Neuronal stem cell (in vitro differentiated cells): ENCODE measurements around the gene FOXJ3.

Experiments used
- DNase-seq: peaks from one replicate; pipeline ENCODE4 v3.0.0-alpha.2; 2013; ENCODE audit warnings: low spot score
- H2AFZ ChIP-seq: one replicate; pipeline ENCODE4 v1.6.1; 2013; ENCODE audit warnings: mild to moderate bottlenecking, low read length, inconsistent platforms
- H2AK5ac ChIP-seq: 2 replicates; pipeline ENCODE4 v1.6.1; 2013; ENCODE audit warnings: low read depth, mild to moderate bottlenecking, inconsistent platforms, low read length, moderate library complexity, mixed read lengths
- H2BK120ac ChIP-seq: 2 replicates; pipeline ENCODE4 v1.6.1; 2013; ENCODE audit warnings: low read depth, mild to moderate bottlenecking, inconsistent platforms, low read length, moderate library complexity, mixed read lengths
- H2BK12ac ChIP-seq: one replicate; pipeline ENCODE4 v1.6.1; 2013; ENCODE audit warnings: low read length, inconsistent platforms
- H2BK15ac ChIP-seq: 2 replicates; pipeline ENCODE4 v1.6.1; 2013; ENCODE audit warnings: mild to moderate bottlenecking, low read length, inconsistent platforms, mixed read lengths
- H2BK5ac ChIP-seq: one replicate; pipeline ENCODE4 v1.6.1; 2013; ENCODE audit warnings: inconsistent platforms, mild to moderate bottlenecking, low read length, moderate library complexity
- H3K14ac ChIP-seq: one replicate; pipeline ENCODE4 v1.6.1; 2013; ENCODE audit warnings: low read length, inconsistent platforms
- H3K18ac ChIP-seq: 2 replicates; pipeline ENCODE4 v1.6.1; 2013; ENCODE audit warnings: low read length, inconsistent platforms
- H3K23ac ChIP-seq: 2 replicates; pipeline ENCODE4 v1.6.1; 2013; ENCODE audit warnings: low read depth, mild to moderate bottlenecking, mixed read lengths, low read length, inconsistent platforms; ENCODE audit not compliant: poor library complexity
- H3K27ac ChIP-seq: replicated peaks from 3 replicates; pipeline ENCODE4 v1.5.1; 2013; ENCODE audit warnings: low read length, inconsistent platforms
- H3K27me3 ChIP-seq, 3 experiments: 2 replicates each; pipeline ENCODE4 v1.6.1; 2013; ENCODE audit warnings: low read length in 3 of 3, mild to moderate bottlenecking in 2 of 3, inconsistent platforms in 1 of 3, low read depth in 1 of 3, mixed read lengths in 1 of 3, moderate library complexity in 1 of 3; ENCODE audit not compliant: control insufficient read depth in 3 of 3, insufficient read depth in 3 of 3
- H3K36me3 ChIP-seq, 2 donors: replicated peaks in 1 of 2; 2 replicates each; pipeline ENCODE4 v1.6.1; 2013; ENCODE audit warnings: low read length in 2 of 2; ENCODE audit not compliant: control insufficient read depth in 2 of 2, insufficient read depth in 2 of 2
- H3K4ac ChIP-seq: 2 replicates; pipeline ENCODE4 v1.6.1; 2013; ENCODE audit warnings: inconsistent platforms, mild to moderate bottlenecking, low read length, moderate library complexity
- H3K4me1 ChIP-seq, 2 donors: 1 replicate in 1 of 2; 2 replicates in 1 of 2; pipeline ENCODE4 v1.6.1; 2013; ENCODE audit warnings: low read length in 2 of 2, low read depth in 1 of 2; ENCODE audit not compliant: control insufficient read depth in 2 of 2, insufficient read depth in 1 of 2
- H3K4me2 ChIP-seq: one replicate; pipeline ENCODE4 v1.6.1; 2013; ENCODE audit warnings: mild to moderate bottlenecking, low read length, inconsistent platforms; ENCODE audit not compliant: insufficient read depth, poor library complexity, severe bottlenecking
- H3K4me3 ChIP-seq, 2 donors: 2 replicates each; pipeline ENCODE4 v1.5.1; 2013; ENCODE audit warnings: low read length in 2 of 2, mild to moderate bottlenecking in 2 of 2, inconsistent platforms in 1 of 2, moderate library complexity in 1 of 2
- H3K79me1 ChIP-seq: one replicate; pipeline ENCODE4 v1.6.1; 2013; ENCODE audit warnings: low read depth, mild to moderate bottlenecking, inconsistent platforms, low read length, moderate library complexity
- H3K9ac ChIP-seq: one replicate; pipeline ENCODE4 v1.6.1; 2013; ENCODE audit warnings: mild to moderate bottlenecking, low read depth, low read length, inconsistent platforms; ENCODE audit not compliant: poor library complexity
- H3K9me3 ChIP-seq, 2 donors: replicated peaks in 1 of 2; 2 replicates each; pipeline versions ENCODE3 to v1.6.1; 2013; ENCODE audit warnings: low read length in 2 of 2, mild to moderate bottlenecking in 2 of 2, inconsistent platforms in 1 of 2, low read depth in 1 of 2, mixed read lengths in 1 of 2, moderate library complexity in 1 of 2; ENCODE audit not compliant: control insufficient read depth in 2 of 2, insufficient read depth in 1 of 2
- H4K8ac ChIP-seq: one replicate; pipeline ENCODE4 v1.6.1; 2013; ENCODE audit warnings: low read depth, mild to moderate bottlenecking, inconsistent platforms, low read length, moderate library complexity
- H4K91ac ChIP-seq: one replicate; pipeline ENCODE4 v1.6.1; 2013; ENCODE audit warnings: low read length, low read depth, mild to moderate bottlenecking, inconsistent platforms; ENCODE audit not compliant: poor library complexity
- WGBS, 2 donors: extraction: QIAGEN DNeasy Blood & Tissue Kit; methylation state at CpG; one replicate each; pipeline ENCODE4 v1.1.7; 2013; ENCODE audit warnings: missing lambda C conversion rate in 2 of 2, mixed read lengths in 1 of 2; ENCODE audit not compliant: insufficient read length in 2 of 2, insufficient replicate concordance in 1 of 2; ENCODE audit errors: extremely low coverage in 2 of 2; 5-methylcytosine and 5-hydroxymethylcytosine counted together

The FOXJ3 gene

GRCh38 chr1:42162181-42162580, 172.9 kb downstream of the FOXJ3 start:
- no peak overlapping the region for H3K27ac ChIP-seq
- no CpG with 5 or more reads among the region's 5 CpGs for WGBS, 2 donors
- no peaks in the 10 kb centered on the region for H3K4me1 ChIP-seq
- no peak overlapping the region for H2BK120ac ChIP-seq
- peaks cover 0 to 3% of the 10 kb centered on the region in 2 donors for H3K36me3 ChIP-seq
- H3K4ac ChIP-seq = peak overlapping the region; percentile 17
- no peak overlapping the region for H3K4me3 ChIP-seq
- no peak for DNase-seq
- no peak overlapping the region for H3K14ac ChIP-seq
- peak overlapping the region; percentile 77 for H3K23ac ChIP-seq
- H2AK5ac ChIP-seq = no peak overlapping the region
- no peak overlapping the region for H3K4me2 ChIP-seq
- peaks cover 0 to 3% (median 0%) of the 10 kb centered on the region in 3 experiments for H3K27me3 ChIP-seq
- H3K79me1 ChIP-seq = peaks cover 2% of the 10 kb centered on the region
- peaks cover 0 to 4% of the 10 kb centered on the region in 2 donors for H3K9me3 ChIP-seq
- peak overlapping the region; percentile 46 for H2BK15ac ChIP-seq
- H2BK12ac ChIP-seq = no peak overlapping the region
- H4K91ac ChIP-seq = no peak overlapping the region
- H3K9ac ChIP-seq = no peak overlapping the region
- H2AFZ ChIP-seq = no peak overlapping the region
- no peak overlapping the region for H2BK5ac ChIP-seq
- no peak overlapping the region for H4K8ac ChIP-seq
- H3K18ac ChIP-seq = no peak overlapping the region

- Histone ChIP-seq H3K9ac (no peak overlapping the region), H3K4me2 (no peak overlapping the region), H2BK12ac (no peak overlapping the region), H3K27me3 (peaks cover 0 to 5% (median 0%) of the 10 kb centered on the region in 3 experiments), H3K4ac (no peak overlapping the region), H2BK15ac (no peak overlapping the region), H3K4me1 (no peaks in the 10 kb centered on the region), H2BK120ac (no peak overlapping the region), H4K8ac (no peak overlapping the region), H3K14ac (no peak overlapping the region), H2AFZ (no peak overlapping the region), H3K79me1 (peaks cover 2% of the 10 kb centered on the region), H2AK5ac (no peak overlapping the region), H3K18ac (no peak overlapping the region), H3K27ac (no peak overlapping the region), H2BK5ac (no peak overlapping the region), H3K4me3 (no peak overlapping the region), H3K9me3 (peaks cover 0 to 4% of the 10 kb centered on the region in 2 donors), H4K91ac (no peak overlapping the region), H3K36me3 (no peaks in the 10 kb centered on the region), H3K23ac (no peak overlapping the region)
- no CpG with 5 or more reads among the region's 2 CpGs for WGBS, 2 donors
- DNase-seq = no peak
Measured at GRCh38 chr1:42158189-42158588, 176.8 kb downstream of the FOXJ3 start.

- Histone ChIP-seq H3K27me3 (peaks cover 0 to 5% (median 0%) of the 10 kb centered on the region in 3 experiments), H3K4ac (no peak overlapping the region), H4K91ac (no peak overlapping the region), H3K4me1 (no peaks in the 10 kb centered on the region), H2AK5ac (peak overlapping the region; percentile 73), H2AFZ (no peak overlapping the region), H2BK12ac (no peak overlapping the region), H3K27ac (no peak overlapping the region), H3K9ac (no peak overlapping the region), H3K79me1 (peaks cover 2% of the 10 kb centered on the region), H2BK5ac (no peak overlapping the region), H3K9me3 (peaks cover 0 to 4% of the 10 kb centered on the region in 2 donors), H2BK120ac (peak overlapping the region; percentile 62), H3K4me2 (no peak overlapping the region), H3K14ac (peak overlapping the region; percentile 43), H3K4me3 (no peak overlapping the region), H3K18ac (peak overlapping the region; percentile 52), H4K8ac (peak overlapping the region; percentile 93), H3K36me3 (no peaks in the 10 kb centered on the region), H2BK15ac (peak overlapping the region; percentile 90), H3K23ac (peak overlapping the region; percentile 75)
- no peak for DNase-seq
- no CpG with 5 or more reads among the region's 7 CpGs for WGBS, 2 donors
Measured at GRCh38 chr1:42157667-42158066, 177.4 kb downstream of the FOXJ3 start.

- no CpG with 5 or more reads among the region's 12 CpGs for WGBS, 2 donors
- H3K27ac ChIP-seq = no peak overlapping the region
Measured at GRCh38 chr1:42155362-42155761, 179.7 kb downstream of the FOXJ3 start.

More at GRCh38 chr1:42155362-42155761, 179.7 kb downstream of the FOXJ3 start:
- H3K79me1 ChIP-seq = peaks cover 2% of the 10 kb centered on the region
- H4K8ac ChIP-seq = no peak overlapping the region
- H3K18ac ChIP-seq = peak overlapping the region; percentile 22
- no peak overlapping the region for H2BK15ac ChIP-seq
- no peaks in the 10 kb centered on the region for H3K4me1 ChIP-seq
- H3K36me3 ChIP-seq = no peaks in the 10 kb centered on the region
- H3K14ac ChIP-seq = peak overlapping the region; percentile 49
- no peak overlapping the region for H2BK5ac ChIP-seq
- H2AK5ac ChIP-seq = no peak overlapping the region
- H3K4me3 ChIP-seq = no peak overlapping the region
- H3K23ac ChIP-seq = no peak overlapping the region
- H3K4me2 ChIP-seq = no peak overlapping the region
- H3K27me3 ChIP-seq = peaks cover 0 to 9% (median 0%) of the 10 kb centered on the region in 3 experiments
- no peak overlapping the region for H2AFZ ChIP-seq
- H4K91ac ChIP-seq = no peak overlapping the region
- peaks cover 0 to 2% of the 10 kb centered on the region in 2 donors for H3K9me3 ChIP-seq
- DNase-seq = no peak
- no peak overlapping the region for H3K4ac ChIP-seq
- H2BK120ac ChIP-seq = no peak overlapping the region
- no peak overlapping the region for H3K9ac ChIP-seq
- H2BK12ac ChIP-seq = no peak overlapping the region
